ENCODE measurements around the gene AP3B1. TPM values are rescaled to one million over a fixed set of nuclear protein-coding genes. Genes with fewer than 3 reads are reported as not detected.

Gene AP3B1
- total and polyA plus RNA-seq, 8 donors, result 42.4 to 61.2 (median 48.7) TPM

GRCh38 chr5:77984587-77984986 lies 309.9 kb downstream of the AP3B1 start:
- intact Hi-C loops (cut with DNase I), result no loop called here
- Histone ChIP-seq H3K27me3 (peaks cover 0 to 15% of the 10 kb centered on the region in 2 donors), H3K36me3 (peaks cover 0 to 11% of the 10 kb centered on the region in 2 donors), H3K4me3 (no peak overlapping the region), H3K4me1 (no peaks in the 10 kb centered on the region), H3K9me3 (no peaks in the 10 kb centered on the region), H3K27ac (no peak overlapping the region)
- TF ChIP-seq, protein P1, sequence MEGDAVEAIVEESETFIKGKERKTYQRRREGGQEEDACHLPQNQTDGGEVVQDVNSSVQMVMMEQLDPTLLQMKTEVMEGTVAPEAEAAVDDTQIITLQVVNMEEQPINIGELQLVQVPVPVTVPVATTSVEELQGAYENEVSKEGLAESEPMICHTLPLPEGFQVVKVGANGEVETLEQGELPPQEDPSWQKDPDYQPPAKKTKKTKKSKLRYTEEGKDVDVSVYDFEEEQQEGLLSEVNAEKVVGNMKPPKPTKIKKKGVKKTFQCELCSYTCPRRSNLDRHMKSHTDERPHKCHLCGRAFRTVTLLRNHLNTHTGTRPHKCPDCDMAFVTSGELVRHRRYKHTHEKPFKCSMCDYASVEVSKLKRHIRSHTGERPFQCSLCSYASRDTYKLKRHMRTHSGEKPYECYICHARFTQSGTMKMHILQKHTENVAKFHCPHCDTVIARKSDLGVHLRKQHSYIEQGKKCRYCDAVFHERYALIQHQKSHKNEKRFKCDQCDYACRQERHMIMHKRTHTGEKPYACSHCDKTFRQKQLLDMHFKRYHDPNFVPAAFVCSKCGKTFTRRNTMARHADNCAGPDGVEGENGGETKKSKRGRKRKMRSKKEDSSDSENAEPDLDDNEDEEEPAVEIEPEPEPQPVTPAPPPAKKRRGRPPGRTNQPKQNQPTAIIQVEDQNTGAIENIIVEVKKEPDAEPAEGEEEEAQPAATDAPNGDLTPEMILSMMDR (IDR thresholded peaks at IDR 0.05), result no peak
- ATAC-seq (no peak), DNase-seq (no peak)

- Histone ChIP-seq H3K4me3 (no peak overlapping the region), H3K9me3 (no peaks in the 10 kb centered on the region), H3K4me1 (no peaks in the 10 kb centered on the region), H3K27me3 (peaks cover 0 to 15% of the 10 kb centered on the region in 2 donors), H3K27ac (no peak overlapping the region), H3K36me3 (peaks cover 0 to 11% of the 10 kb centered on the region in 2 donors)
- TF ChIP-seq, protein P1 (IDR thresholded peaks at IDR 0.05), result no peak
- intact Hi-C loops (cut with DNase I), result no loop called here
- DNase-seq, result no peak
- ATAC-seq, result no peak
Measured at GRCh38 chr5:77983482-77984199, 310.9 kb downstream of the AP3B1 start.

DNA sequence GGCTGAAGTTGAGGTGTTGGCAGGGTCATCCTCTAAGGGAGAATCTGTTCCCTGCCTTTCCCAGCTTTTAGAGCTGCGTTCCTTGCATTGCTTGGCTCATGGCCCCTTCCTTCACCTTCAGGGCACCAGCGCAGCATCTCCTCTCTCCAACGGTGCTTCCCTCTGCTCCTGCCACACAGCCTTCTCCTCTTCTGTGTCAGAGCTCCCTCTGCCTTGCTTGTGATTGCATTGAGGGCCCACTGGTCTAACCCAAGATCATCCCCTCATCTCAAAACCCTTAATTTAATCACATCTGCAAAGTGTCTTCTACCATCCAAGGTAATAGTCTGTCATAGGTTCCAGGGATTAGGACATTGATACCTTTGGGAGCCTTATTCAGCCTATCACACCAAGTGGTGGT lies 312.7 kb downstream of the AP3B1 start:
- Histone ChIP-seq H3K36me3 (no peaks in the 10 kb centered on the region), H3K27me3 (peaks cover 0 to 15% of the 10 kb centered on the region in 2 donors), H3K4me1 (no peaks in the 10 kb centered on the region), H3K9me3 (no peaks in the 10 kb centered on the region), H3K27ac (no peak overlapping the region), H3K4me3 (no peak overlapping the region)
- TF ChIP-seq, protein P1 (IDR thresholded peaks at IDR 0.05), result no peak
- intact Hi-C loops (cut with DNase I), result no loop called here
- ATAC-seq (no peak), DNase-seq (no peak)

- Histone ChIP-seq H3K27ac (no peak overlapping the region), H3K9me3 (no peaks in the 10 kb centered on the region), H3K27me3 (peaks cover 37 to 69% of the 10 kb centered on the region in 2 donors), H3K4me3 (no peak overlapping the region), H3K36me3 (no peaks in the 10 kb centered on the region), H3K4me1 (peaks cover 16% of the 10 kb centered on the region in 2 donors)
- ATAC-seq (no peak), DNase-seq (no peak)
- intact Hi-C loops (cut with DNase I), result no loop called here
- TF ChIP-seq, protein P1 (IDR thresholded peaks at IDR 0.05), result no peak
Measured at GRCh38 chr5:77974576-77974975, 319.9 kb downstream of the AP3B1 start.

- ATAC-seq (peak; percentile 29), DNase-seq (no peak)
- Histone ChIP-seq H3K27me3 (peaks cover 40 to 82% of the 10 kb centered on the region in 2 donors), H3K27ac (no peak overlapping the region), H3K4me1 (peaks cover 16% of the 10 kb centered on the region in 2 donors), H3K36me3 (no peaks in the 10 kb centered on the region), H3K4me3 (peak overlapping the region in 1 of 2 donors; percentile 18), H3K9me3 (no peaks in the 10 kb centered on the region)
- intact Hi-C loops (cut with DNase I), result no loop called here
- TF ChIP-seq, protein P1 (IDR thresholded peaks at IDR 0.05), result no peak
Measured at GRCh38 chr5:77973253-77973609, 321.3 kb downstream of the AP3B1 start.

Data from left lung (tissue), 10 donors.